ENCODE data around the gene DNAH11.
A peak's percentile ranks its signal among the peaks of the same experiment; 100 is the strongest.
"Not testable (repeated sequence)": the region's sequence is repeated elsewhere in the genome, so short reads cannot be mapped to it uniquely, and the experiment has no call there.

The DNAH11 gene

DNA sequence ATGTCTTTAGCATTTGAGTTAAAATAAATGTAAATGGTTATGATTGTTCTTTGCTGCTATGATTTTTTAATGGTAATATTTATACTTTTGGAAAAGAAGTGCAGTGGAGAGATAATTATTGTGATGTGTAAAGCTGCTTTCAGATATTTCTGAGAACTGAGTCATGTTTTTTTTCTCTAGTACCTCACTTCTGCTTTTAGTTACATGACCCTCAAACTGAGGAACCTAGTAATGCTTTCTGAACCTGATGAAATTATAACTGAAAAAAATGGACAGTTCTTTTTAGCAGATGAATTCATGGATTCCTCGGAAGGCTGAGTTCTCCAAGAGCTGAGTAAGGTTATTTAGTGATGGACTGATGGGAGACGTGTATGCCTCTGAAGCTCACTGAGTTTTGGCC lies 235.1 kb downstream of the DNAH11 start:
- no peak for DNase-seq (ENCODE audit: low read depth)

DNA sequence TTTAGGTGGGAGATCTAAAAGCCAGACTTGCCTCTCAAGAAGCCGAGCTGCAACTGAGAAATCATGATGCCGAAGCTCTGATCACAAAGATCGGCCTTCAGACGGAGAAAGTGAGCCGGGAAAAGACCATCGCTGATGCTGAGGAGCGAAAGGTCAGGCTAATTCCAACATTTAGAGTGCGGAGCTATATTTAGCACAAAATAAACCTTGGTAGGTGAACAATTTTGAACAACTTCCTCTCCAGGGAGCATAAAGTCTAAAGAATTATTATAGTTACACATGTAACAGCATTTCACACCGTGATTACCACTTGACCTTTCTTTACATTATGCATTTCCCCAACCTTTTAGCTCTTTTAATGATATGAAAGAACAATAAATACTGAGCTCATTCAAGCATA lies 236.1 kb downstream of the DNAH11 start:
- no peak for DNase-seq (ENCODE audit: low read depth)

DNA sequence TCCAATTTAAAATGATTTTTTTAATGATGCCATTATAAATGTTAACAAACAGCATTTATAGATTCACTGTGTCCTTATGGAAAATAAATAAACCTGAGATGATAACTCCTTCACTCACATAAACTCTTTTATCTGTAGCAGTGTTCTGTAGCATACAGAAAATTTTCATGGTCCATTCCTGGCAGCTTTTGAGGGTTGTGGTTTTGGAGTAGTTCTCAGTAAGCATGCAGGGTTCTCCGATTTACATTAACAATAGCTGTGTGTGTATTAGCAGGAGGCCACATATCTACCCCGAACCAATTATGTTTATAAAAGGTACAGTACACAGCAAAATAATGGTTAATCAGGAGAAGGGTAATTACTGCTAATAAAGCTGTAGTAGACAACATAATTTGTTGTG lies 240.2 kb downstream of the DNAH11 start:
- DNase-seq (ENCODE audit: low read depth), result no peak

DNA sequence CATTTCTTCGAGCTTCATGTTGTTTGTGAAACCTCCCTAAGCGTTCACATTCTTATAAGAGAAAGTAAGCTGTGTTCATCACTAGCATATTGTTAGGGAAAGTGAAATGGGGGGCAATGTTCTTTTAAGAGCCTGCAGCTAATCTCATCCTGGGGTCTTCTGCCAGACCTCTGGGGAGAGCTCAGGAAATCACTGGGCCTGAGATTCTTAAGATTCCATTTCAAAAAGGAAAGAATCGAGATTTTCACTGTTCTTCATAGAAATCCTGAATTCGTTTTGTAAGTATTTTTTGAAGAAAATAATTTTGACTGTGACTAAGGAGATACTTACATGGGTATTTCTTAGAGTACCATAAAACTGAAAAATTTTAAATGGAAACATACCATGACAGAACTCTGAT lies 242.2 kb downstream of the DNAH11 start:
- DNase-seq (ENCODE audit: low read depth), result no peak

DNA sequence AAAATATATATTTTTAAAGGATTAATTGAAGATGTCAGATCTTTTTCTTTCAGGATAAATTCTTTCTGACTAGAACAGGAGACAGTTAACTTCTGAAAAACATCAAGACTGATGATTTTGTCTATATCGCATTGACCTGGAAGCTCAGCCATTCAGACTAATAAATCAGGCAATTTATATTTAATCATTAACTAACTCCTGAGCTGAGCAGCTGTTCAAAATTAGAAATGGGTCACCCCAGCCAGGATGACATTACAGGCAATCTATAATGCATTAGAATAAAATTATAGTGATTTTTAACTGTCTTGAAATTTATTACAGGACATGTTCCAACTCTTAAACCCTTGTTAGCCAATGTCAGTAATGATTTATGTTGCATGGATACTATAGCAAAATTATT lies 263.0 kb downstream of the DNAH11 start:
- DNase-seq (ENCODE audit: low read depth), result no peak

DNA sequence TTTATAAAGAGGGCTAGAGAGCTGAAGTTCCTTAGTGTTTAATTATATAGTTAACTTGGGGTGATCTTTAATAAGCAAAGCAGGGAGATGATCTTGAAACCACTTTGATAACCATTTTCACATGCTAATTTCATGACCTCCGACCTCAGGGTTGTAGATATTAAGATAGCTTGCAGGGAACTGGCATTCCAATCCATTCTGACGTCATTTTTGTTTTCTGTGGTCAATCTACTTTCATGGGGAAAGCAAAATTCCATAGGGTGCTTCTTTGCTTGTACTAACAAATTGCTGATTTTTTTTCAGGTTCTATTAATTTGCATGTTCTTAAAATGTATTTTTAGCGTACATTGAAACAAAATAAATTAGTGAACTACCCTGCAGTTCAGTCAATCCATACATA lies 263.5 kb downstream of the DNAH11 start:
- DNase-seq (ENCODE audit: low read depth), result no peak

DNA sequence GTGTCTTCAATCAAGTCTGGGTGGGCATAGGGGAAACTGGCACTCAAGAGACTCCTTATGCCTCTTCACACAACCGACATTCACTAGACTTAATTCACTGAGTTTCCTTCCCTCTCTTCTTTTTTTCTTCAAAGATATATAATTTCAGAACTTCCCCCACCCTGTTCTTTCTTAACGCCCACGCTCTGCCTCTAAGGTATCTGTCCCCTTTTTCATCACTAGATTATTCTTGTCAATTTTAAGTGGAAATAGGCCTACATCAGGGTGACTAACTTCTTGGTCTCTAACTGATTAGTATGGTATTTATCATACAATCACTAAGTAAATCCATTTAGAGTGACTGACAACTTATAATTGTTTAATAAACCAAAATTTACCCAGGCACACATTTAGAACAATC lies 276.2 kb downstream of the DNAH11 start:
- no peak for DNase-seq (ENCODE audit: low read depth)

DNA sequence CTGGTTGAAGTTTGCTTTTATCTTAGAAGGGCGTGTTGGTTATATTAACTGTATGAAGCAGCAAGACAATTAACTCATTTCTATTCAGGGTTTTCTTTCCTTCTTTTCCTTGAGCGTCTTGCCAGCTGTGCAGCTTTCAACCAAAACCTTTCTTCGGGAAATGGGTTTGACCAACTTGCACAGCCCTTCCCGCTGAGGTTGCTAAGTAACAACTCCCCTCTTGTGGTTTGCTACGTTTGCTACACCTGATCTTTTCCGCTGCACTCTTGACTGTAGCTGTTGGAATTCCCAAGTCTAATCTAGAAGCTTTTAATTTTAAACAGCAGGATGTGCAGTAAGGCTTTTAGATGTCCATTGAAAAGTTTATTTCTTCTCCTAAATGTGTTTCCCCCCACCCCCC lies 286.0 kb downstream of the DNAH11 start:
- no peak for DNase-seq (ENCODE audit: low read depth)

DNA sequence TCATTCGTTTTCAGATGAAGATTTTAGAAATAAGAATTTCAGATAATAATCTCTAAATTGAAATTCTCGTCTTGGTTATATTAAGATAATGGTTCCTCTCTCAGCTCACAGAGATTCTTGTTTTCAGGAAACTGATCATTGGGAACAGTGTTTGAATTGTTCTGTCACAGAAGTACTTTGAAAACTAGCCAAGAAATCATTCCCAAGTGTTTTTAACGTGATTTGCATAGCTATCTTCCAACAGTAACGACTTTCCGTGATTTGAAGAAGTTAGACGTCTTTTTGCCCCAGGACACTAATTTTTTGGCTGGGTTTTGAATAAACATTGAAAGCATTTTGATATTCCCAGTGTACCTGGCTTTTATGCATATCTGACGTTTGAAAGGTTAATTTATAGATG lies 286.9 kb downstream of the DNAH11 start:
- DNase-seq (ENCODE audit: low read depth), result no peak

DNA sequence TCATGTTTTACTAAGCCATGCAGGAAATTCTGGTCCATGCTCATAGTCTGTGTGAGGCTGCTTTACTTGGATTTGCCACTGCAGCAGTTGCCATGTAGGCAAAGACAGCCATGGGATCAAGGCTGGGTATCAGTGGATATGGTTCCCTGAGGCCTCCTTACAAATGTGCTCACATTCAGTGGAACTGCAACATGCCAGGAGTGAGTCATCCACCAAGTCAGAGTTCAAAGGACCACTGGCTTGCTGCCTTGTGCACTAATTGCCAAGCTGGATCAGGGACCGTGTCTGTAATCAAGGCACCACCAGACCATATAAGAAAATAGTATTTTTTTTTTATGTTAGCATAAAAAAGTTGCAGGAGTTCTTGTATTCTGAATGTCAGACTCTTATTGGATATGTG lies 301.9 kb downstream of the DNAH11 start:
- DNase-seq (ENCODE audit: low read depth), result no peak

DNA sequence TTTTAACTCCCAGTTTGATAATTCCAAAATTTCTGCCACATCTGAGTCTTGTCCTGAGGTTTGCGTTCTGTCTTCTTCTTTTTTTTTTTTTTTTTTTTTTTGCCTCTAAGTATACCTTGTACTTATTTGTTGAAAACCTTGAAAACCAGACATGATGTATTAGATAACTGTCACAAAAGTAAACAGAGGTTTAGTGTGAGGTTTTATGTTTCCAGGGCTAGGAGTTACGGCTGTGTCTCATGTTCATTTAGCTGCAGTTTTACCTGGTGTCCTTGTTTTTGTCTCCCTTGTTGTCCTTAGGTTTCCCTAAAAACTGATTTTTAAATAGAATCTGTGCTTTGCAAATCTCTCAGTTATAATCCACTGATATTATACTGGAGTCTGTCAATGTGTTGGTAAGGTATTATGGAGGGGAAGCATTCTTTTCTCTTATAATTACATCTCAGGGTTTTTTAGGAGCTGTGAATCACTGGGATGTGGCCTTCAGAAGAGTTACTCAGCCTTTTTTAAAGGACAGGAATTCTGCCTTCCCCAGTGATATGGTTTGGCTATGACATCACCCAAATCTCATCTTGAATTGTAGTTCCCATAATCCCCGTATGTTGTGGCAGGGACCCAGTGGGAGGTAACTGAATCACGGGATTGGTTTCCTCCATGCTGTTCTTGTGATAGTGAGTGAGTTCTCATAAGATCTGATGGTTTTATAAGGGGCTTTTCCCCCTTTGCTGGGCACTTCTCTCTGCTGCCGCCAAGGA lies 307.9 kb downstream of the DNAH11 start:
- DNase-seq (ENCODE audit: low read depth), result peak; percentile 56

DNA sequence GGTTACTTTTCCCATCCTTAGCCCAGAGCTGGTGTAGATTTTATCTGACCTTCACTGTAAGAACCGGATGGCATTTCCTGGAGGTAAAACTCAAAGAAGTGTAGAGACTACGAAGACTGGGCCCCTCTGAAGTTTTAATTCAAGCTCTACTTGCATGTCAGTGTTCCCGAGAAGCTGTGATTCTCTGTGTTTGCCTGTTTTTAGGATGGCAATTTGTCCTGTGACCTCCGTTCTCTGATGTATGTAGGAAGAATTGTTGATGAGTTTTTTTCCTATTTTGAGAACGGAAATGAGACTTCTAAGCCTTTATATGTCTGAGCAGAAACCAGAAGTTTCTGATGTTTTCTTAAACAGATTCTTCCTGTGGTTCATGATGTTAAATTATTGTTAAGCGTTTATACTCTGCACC lies 308.7 kb downstream of the DNAH11 start:
- no peak for DNase-seq (ENCODE audit: low read depth)

DNA sequence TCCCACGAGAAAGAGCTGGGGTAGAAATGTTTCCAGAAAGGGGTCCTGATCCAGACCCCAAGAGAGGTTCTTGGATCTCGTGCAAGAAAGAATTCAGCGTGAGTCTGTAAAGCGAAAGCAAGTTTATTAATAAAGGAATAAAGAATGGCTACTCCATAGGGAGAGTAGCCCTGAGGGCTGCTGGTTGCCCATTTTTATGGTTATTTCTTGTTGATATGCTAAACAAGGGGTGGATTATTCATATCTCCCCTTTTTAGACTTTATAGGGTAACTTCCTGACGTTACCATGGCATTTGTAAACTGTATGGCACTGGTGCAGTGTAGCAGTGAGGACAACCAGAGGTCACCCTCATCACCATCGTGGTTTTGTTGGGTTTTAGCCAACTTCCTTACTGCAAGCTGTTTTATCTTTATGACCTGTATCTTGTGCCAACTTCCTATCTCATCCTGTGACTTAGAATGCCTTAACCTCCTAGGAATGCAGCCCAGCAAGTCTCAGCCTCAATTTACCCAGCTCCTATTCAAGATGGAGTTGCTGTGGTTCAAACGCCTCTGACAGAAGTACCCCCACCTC lies 322.9 kb downstream of the DNAH11 start:
- not testable (repeated sequence) for DNase-seq (ENCODE audit: low read depth)

DNA sequence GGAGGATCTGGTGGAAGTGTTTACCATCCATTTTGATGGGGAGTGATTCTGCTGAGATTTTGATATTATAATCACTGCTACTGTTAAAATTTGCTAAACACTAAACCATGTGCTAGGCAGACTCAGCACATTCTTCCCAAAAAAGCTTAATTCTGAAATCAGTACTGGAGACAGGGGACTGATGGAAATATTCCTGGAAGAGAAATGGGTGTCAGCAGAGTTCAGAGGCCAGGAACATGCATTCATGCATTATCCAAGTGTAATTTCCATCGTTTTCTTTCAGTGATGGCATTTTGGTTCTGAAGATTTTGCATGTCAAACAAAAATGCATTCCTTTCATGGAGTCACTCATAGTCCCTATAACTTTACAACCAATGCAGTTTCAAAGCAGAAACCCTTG lies 323.9 kb downstream of the DNAH11 start:
- DNase-seq (ENCODE audit: low read depth), result no peak

DNA sequence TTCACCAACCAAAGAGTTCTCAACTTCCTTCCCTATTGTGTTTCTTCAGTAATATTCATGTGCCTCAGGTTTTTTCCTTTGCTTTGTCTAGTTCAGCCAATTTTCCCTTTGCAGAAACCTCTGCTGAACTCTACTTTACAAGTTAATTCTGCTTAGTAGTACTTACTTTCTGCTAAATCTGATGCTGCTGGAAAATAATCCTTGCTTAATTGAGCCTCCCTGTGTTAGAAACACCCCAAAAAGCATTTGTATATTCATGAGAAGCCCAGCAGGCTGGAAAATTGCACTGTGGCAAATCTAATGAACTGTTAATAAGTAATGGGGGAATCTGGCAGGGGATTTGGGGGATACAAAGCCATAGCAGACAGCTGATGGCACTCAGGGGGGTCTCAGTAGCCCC lies 324.4 kb downstream of the DNAH11 start:
- DNase-seq (ENCODE audit: low read depth), result no peak

DNA sequence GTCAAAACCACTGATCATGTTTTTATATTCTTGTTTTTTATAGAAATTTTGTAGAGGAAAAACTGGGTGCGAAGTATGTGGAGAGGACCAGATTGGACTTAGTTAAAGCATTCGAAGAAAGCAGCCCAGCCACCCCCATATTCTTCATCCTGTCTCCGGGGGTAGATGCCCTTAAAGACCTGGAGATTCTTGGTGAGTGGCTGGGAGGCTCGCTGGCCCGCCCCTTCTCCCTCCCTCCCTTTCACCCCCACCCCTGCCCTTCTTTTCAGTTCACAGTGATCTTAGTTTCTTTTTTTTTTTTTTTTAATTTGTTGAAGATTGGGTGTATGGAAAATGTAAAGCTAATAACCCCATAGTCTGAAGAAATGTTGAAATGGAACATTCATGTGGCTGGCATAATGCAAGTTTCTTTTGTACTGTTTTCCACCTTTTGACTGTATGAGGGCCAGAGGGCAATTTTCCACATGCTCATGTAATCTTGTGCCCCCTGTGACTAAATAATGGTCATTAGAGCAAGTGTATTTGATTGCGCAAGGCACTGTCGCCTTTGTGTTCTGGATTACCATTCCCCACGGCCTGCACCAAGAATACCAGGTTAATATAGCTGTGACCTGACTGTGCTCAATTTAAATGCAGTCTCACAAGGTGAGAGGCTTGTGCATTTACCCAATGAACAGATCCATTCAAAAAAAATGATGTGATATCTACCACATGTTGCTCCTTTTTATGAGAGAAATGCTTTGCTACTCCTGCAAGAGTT lies 325.2 kb downstream of the DNAH11 start:
- DNase-seq (ENCODE audit: low read depth), result no peak

DNA sequence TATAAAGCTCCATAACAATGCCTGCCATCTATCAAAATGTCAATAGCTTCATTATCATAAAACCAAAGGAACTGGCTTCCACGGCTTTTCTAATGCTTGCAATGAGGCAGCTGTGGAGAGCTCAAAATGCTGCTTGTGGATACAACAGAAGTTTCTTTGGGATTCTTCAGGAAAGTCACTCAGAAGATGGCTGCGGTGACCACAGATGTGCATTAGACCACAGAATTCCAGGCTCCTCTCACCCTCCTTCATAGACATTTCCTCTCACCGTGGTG lies 325.7 kb downstream of the DNAH11 start:
- no peak for DNase-seq (ENCODE audit: low read depth)

DNA sequence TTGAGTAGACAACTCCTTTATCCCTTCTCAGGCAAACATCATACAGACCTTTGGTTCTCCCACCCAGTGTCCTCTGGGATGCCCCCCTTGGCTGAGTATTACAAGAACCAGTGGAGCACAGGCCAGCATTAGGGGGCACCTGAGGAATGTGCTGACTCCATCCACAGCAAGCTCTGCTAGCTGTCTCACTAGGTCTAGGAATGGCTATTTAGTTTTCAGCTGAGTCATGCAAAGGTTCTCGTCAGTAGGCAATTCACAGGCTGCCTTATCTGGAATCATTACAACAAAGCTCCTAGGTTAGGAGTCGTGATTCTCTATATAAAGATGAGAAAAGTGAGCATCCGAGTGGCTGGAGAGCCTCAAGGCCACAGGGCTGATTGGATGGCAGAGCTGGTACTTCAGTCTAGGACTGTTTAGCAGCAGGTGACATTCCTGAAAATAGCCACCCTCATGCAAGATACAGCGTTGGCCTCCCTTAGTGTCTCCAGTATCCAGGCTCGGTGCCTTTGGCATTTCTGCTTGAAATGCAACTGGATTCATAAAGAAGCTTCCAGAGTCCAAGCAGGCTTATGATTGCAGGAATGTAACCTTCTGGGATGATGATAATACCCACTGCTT lies 327.1 kb downstream of the DNAH11 start:
- DNase-seq (ENCODE audit: low read depth), result no peak

DNA sequence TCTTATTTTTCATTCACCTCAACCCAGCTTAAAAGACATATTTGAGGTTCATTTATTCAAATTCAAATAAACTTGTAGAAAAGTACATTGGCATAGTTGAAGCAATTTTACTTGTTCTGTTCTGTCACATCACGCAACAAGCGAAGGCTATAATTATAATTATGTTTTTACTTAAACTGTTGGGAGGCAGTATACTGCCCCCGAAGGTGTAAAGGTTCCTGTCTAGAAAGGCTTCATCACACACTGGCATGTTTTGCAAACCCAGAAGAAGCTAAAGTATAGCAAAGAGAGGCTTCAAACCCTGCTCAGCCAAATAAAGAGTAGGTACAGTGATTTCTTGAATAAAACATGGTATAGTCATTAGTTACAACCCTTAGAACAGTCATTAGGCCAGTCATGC lies 340.2 kb downstream of the DNAH11 start:
- DNase-seq (ENCODE audit: low read depth), result no peak

DNA sequence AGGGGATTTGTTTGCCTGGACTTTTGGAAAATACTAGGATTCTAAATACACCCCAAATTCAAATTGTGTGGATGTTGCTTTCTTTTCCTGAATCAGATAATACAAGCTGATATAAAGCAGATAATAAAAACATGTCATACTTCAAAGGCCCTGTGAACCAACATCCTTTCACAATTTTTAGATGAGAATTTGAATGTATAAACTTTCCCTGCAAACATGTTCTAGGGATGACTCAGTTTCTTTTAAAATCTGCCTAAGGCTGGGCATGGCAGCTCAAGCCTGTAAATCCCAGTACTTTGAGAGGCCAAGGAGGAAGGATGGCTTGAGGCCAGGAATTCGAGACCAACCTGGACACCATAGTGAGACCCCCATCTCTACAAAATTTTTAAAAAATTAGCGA lies 340.7 kb downstream of the DNAH11 start:
- DNase-seq (ENCODE audit: low read depth), result not testable (repeated sequence)

DNA sequence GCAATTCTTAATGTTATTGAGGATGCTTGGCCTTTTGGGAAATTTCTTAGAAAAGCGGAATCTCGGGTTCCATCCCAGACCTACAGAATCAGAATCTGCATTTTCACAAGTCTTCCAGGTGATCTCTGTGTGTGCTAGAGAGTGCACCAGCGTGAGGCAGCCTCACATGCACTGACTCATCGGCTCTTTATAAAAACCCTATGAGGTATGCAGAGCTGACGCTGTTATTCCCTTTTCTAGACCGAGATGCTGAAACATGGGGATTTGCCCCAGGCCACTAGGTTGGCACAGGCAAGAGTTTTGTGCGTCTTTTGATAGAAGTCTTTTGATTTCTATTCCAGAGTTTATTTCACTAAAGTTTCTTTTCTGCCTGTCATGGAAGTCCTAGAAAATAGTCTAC lies 341.7 kb downstream of the DNAH11 start:
- DNase-seq (ENCODE audit: low read depth), result no peak

DNA sequence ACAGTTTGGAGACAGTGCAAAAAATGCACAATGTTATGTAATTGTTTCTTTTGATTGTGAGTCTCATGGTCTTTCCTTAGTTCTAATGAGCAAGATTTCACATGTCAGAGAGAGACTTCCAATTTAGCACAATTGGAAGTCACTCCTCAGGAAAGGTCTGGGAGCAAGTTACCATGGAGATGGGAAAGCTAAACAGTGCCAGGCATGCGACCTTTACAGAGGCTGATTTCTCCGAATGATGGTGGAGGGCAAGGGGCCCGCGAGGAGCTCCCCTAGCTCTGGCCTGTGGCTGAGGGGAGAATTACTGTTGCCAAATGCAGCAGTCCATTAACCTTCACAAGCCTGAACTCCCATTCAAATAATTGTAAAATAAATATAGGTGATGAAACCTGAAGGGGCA lies 343.6 kb downstream of the DNAH11 start:
- no peak for DNase-seq (ENCODE audit: low read depth)

DNA sequence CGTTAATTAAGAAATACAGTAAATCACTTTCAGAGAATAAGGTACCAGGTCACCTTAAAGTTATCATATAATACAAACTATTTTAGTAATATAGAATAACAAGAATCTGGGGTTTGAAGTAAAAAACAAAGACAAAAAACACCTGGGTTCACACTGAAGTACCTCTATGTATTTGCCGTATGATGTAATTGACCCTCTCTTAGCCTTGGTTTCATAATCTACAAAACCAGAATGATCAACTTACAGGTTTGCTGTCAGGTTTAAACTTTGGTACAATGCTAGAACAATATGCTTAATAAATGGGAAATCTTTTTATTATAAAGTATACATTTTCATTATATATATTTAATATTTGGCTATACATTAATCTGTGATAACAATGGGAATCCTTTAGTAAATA lies 344.5 kb downstream of the DNAH11 start:
- DNase-seq (ENCODE audit: low read depth), result no peak

Data from HS-5 (cell line).